Neural progenitor cell (in vitro differentiated cells): ENCODE measurements around the gene IKZF3.
"Not testable (repeated sequence)": the region's sequence is repeated elsewhere in the genome, so short reads cannot be mapped to it uniquely, and the experiment has no call there.

Experiments used
- EZH2 ChIP-seq: fragments of 200-600 bp; sonication (generic); IDR thresholded peaks from 2 replicates; pipeline ENCODE4 v1.6.1; 2017; ENCODE audit warnings: antibody characterized with exemption, mild to moderate bottlenecking, moderate library complexity
- EZH2phosphoT487 ChIP-seq: fragments of 200-600 bp; sonication (generic); IDR thresholded peaks from 2 replicates; pipeline ENCODE4 v1.6.1; 2017; ENCODE audit warnings: antibody characterized with exemption
- TF ChIP-seq, protein P1 (sequence below): fragments of 200-600 bp; sonication (generic); IDR thresholded peaks from 2 replicates; pipeline ENCODE4 v1.5.1; 2017; ENCODE audit warnings: antibody characterized with exemption, mild to moderate bottlenecking

DNA sequence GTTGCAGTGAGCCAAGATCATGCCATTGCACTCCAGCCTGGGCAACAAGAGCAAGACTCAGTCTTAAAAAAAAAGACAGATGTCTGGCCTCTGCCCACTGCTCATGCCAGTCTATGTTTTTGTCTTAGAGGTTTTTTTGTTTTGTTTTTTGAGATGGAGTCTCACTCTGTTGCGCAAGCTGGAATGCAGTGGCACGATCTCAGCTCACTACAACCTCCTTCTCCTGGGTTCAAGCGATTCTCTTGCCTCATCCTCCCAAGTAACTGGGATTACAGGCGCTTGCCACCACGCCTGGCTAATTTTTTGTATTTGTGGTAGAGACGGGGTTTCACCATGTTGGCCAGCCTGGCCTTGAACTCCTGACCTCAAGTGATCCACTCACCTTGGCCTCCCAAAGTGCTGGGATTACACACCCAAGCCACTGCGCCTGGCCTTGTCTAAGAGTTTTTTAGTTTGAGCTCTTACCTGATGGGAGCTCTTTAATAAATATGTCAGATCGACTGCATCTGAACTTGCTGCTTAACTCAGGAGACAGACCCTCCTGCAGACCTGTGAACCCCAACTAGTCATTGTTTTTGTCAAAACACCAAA, 115.6 kb downstream of the IKZF3 start:
- TF ChIP-seq, protein P1, sequence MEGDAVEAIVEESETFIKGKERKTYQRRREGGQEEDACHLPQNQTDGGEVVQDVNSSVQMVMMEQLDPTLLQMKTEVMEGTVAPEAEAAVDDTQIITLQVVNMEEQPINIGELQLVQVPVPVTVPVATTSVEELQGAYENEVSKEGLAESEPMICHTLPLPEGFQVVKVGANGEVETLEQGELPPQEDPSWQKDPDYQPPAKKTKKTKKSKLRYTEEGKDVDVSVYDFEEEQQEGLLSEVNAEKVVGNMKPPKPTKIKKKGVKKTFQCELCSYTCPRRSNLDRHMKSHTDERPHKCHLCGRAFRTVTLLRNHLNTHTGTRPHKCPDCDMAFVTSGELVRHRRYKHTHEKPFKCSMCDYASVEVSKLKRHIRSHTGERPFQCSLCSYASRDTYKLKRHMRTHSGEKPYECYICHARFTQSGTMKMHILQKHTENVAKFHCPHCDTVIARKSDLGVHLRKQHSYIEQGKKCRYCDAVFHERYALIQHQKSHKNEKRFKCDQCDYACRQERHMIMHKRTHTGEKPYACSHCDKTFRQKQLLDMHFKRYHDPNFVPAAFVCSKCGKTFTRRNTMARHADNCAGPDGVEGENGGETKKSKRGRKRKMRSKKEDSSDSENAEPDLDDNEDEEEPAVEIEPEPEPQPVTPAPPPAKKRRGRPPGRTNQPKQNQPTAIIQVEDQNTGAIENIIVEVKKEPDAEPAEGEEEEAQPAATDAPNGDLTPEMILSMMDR = not testable (repeated sequence)
- not testable (repeated sequence) for TF ChIP-seq EZH2, EZH2phosphoT487
